ENCODE results near the gene CLRN3. TPM values are rescaled to one million over a fixed set of nuclear protein-coding genes. Genes with fewer than 3 reads are reported as not detected.

Gene CLRN3
- total RNA-seq, 2 donors from 2014 or later: not detected

DNA sequence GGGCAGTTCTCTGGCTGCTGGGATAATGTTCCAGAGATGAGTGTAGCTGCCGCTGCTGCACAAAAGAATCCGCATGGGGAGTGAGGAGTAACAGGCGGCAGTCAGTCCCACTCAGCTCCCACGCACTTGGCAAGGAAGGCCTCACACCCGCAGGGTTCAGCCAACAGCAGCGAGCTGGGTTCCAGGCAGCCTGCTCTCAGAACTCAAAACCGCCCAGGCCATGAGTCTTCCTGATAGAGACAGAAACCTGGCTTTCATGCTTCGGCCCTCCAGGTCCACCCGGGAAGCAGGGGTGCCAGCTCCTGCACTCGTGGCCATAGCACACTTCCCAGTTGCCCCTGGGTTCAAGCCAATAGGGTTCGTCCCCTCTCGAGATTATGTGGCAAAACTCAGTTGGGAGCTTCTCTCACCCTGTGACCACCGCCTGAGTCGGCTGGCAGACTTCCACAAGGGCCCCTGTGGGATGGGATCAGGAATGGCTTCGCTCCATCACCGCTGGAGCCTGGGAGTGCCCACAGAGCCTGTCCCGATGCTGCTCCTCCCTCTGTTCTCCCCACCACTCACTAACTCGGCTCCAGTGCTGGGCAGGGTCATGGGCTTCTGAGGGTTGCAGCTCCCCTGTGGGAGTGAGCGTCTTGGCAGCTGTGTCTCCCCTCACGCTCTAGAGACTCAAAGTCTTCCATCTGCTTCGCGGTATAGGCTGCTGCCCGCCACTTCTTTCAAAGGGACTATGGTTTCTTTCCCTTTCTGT is 20.6 kb downstream of the CLRN3 start:
- H3K27ac Mint-ChIP-seq: no peak overlapping the region
- DNase-seq (no peak), ATAC-seq (replicated peaks in 1 of 2) (no peak)
- no peaks in the 10 kb centered on the region for H3K4me1 Mint-ChIP-seq (ENCODE audit: low read depth)
- H3K27me3 Mint-ChIP-seq (ENCODE audit: low read depth): peaks cover 25% of the 10 kb centered on the region
- peaks cover 0 to 3% of the 10 kb centered on the region in 2 donors for H3K36me3 Mint-ChIP-seq (ENCODE audit: insufficient read depth in 2 of 2)
- peaks cover 0 to 5% of the 10 kb centered on the region in 2 donors for H3K9me3 Mint-ChIP-seq
- no peak overlapping the region for H3K4me3 Mint-ChIP-seq

GRCh38 chr10:127871631-127872010 is 21.1 kb downstream of the CLRN3 start:
- Mint-ChIP-seq H3K27me3 (ENCODE audit: low read depth) (peaks cover 27% of the 10 kb centered on the region), H3K27ac (no peak overlapping the region), H3K4me3 (no peak overlapping the region), H3K36me3 (ENCODE audit: insufficient read depth in 2 of 2) (peaks cover 0 to 3% of the 10 kb centered on the region in 2 donors), H3K9me3 (peaks cover 0 to 5% of the 10 kb centered on the region in 2 donors), H3K4me1 (ENCODE audit: low read depth) (no peaks in the 10 kb centered on the region)
- no peak for ATAC-seq (replicated peaks in 1 of 2)
- no peak for DNase-seq

- ATAC-seq (replicated peaks in 1 of 2) (no peak), DNase-seq (no peak)
- Mint-ChIP-seq H3K27me3 (ENCODE audit: low read depth) (peaks cover 35% of the 10 kb centered on the region), H3K27ac (no peak overlapping the region), H3K36me3 (ENCODE audit: insufficient read depth in 2 of 2) (peaks cover 2 to 6% of the 10 kb centered on the region in 2 donors), H3K9me3 (peaks cover 0 to 5% of the 10 kb centered on the region in 2 donors), H3K4me1 (ENCODE audit: low read depth) (no peaks in the 10 kb centered on the region), H3K4me3 (no peak overlapping the region)
Observed at GRCh38 chr10:127869329-127869728, 23.4 kb downstream of the CLRN3 start.

GRCh38 chr10:127867805-127868204 is 24.9 kb downstream of the CLRN3 start:
- Mint-ChIP-seq H3K9me3 (peaks cover 2 to 11% of the 10 kb centered on the region in 2 donors), H3K27ac (no peak overlapping the region)

DNA sequence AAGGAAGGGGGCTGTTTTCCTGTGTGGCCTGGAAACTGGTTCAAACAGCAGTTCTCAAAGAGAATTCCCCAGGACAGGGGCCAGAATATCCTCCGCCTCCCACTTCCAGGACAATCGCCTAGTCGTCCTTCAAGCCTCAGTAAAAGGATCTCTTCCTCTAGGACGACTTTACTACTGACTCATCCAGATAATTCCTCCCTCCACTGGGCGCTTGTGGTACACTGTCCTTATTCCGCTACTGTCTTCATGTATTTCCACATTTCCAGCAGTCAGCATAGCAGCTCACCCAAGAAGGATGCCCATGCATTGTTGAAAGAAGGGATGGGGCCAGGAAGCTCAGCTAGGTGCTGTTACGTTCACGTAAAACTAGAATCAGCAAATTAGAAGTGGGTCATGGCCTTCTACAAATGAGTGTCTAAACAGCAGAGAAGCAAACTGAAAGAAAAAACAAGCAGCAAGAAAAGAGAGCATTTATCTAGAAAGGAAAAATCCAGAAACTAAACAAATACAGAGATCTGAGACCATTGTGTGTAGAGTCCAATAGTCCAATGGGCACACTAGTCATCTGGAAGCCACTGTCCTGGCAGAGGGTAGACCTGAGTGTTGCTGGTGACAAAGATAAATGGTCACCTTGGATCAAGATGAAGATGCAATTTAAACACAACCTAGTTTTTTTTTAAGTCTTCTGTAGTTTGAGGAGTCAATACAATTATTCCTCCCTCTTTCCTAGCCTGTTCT is 26.3 kb downstream of the CLRN3 start:
- Mint-ChIP-seq H3K27me3 (ENCODE audit: low read depth) (peaks cover 25% of the 10 kb centered on the region), H3K4me1 (ENCODE audit: low read depth) (no peaks in the 10 kb centered on the region), H3K27ac (no peak overlapping the region), H3K9me3 (peaks cover 2 to 11% of the 10 kb centered on the region in 2 donors), H3K4me3 (no peak overlapping the region), H3K36me3 (ENCODE audit: insufficient read depth in 2 of 2) (peaks cover 6 to 9% of the 10 kb centered on the region in 2 donors)
- ATAC-seq (replicated peaks in 1 of 2) (no peak), DNase-seq (no peak)

More at GRCh38 chr10:127867805-127868204, 24.9 kb downstream of the CLRN3 start:
- H3K4me1 Mint-ChIP-seq (ENCODE audit: low read depth): no peaks in the 10 kb centered on the region
- peaks cover 6 to 9% of the 10 kb centered on the region in 2 donors for H3K36me3 Mint-ChIP-seq (ENCODE audit: insufficient read depth in 2 of 2)
- DNase-seq: no peak
- peaks cover 35% of the 10 kb centered on the region for H3K27me3 Mint-ChIP-seq (ENCODE audit: low read depth)
- ATAC-seq (replicated peaks in 1 of 2): no peak
- no peak overlapping the region for H3K4me3 Mint-ChIP-seq

DNA sequence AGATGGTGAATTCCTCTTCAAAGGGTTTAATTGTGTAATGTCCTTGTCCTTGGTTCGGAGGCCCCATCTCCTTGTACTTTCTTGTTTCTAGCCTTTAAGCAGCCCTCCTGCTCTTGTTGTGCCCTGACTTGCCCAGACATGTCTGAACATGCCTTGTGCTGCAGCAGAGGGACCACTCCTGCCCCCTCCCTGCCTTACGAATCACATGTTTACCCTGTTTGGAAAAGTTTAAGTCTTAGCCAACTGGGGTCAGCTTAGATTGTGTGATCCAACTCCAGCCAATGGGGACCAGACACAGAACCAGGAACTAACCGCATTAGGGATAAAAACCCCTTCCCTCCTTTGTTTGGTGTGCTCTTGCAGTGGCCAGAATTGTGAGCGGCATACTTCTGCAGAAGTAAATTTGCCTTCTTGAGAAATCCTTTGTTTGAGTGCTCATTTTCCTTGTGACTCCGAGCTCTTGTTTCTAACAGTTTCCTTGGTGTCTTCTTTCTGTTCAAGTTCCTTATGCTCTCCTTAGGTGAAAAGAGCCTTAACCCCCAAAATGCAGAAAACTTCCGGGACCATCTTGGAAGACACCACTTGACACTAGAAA is 29.4 kb downstream of the CLRN3 start:
- H3K27ac Mint-ChIP-seq: no peak overlapping the region
- H3K9me3 Mint-ChIP-seq: peaks cover 5 to 6% of the 10 kb centered on the region in 2 donors
- H3K4me3 Mint-ChIP-seq: no peak overlapping the region
- peaks cover 17% of the 10 kb centered on the region for H3K27me3 Mint-ChIP-seq (ENCODE audit: low read depth)
- H3K4me1 Mint-ChIP-seq (ENCODE audit: low read depth): no peaks in the 10 kb centered on the region
- peaks cover 6% of the 10 kb centered on the region in 2 donors for H3K36me3 Mint-ChIP-seq (ENCODE audit: insufficient read depth in 2 of 2)
- ATAC-seq (replicated peaks in 1 of 2): no peak
- peak in 1 of 2 donors; percentile 10 for DNase-seq

DNA sequence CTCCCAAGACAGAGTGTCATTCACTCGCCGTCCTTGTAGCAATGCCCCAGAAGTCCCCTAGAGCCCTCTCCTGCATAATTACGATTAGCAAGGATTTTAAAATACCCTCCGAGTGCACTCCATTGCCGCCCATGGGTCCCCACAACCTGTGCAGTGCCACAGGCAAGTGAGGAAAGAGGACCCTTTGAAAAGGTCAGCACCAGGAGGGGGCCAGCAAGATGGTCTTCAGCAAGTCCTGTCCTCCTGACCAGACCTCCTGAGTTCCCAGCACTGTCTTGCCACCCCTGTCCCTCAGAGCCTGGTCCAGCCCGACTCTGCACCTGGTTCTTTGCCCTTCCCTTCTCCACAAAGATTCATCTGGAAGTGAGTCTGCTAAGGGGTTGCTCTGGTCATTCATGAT is 32.1 kb downstream of the CLRN3 start:
- Mint-ChIP-seq H3K36me3 (ENCODE audit: insufficient read depth in 2 of 2) (peaks cover 3 to 6% of the 10 kb centered on the region in 2 donors), H3K27ac (no peak overlapping the region), H3K27me3 (ENCODE audit: low read depth) (peaks cover 10% of the 10 kb centered on the region), H3K4me3 (no peak overlapping the region), H3K4me1 (ENCODE audit: low read depth) (no peaks in the 10 kb centered on the region), H3K9me3 (peaks cover 5 to 6% of the 10 kb centered on the region in 2 donors)
- DNase-seq (no peak), ATAC-seq (replicated peaks in 1 of 2) (no peak)

DNA sequence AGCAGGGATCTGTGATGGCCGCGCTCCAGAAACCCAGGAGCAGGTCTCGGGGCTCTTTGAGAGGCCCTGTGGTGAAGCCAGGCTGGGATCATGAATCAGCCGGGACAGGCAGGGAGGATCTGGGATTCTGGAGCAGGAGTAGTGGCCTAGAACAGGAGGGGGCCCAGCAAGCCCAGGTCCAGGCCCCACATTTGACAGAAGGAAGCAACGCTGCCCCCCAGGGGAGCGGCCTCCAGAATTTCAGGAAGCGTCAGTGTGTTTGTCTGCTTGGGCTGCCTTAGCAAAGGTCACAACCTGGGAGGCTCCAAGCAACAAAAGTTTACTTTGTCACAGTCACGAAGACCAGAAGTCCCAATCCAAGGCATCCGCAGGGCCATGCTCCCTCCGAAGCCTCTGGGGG is 36.8 kb downstream of the CLRN3 start:
- Mint-ChIP-seq H3K27ac (no peak overlapping the region), H3K4me1 (ENCODE audit: low read depth) (no peaks in the 10 kb centered on the region), H3K27me3 (ENCODE audit: low read depth) (peaks cover 8% of the 10 kb centered on the region), H3K36me3 (ENCODE audit: insufficient read depth in 2 of 2) (no peaks in the 10 kb centered on the region), H3K4me3 (no peak overlapping the region), H3K9me3 (peaks cover 0 to 2% of the 10 kb centered on the region in 2 donors)
- DNase-seq: no peak
- no peak for ATAC-seq (replicated peaks in 1 of 2)

GRCh38 chr10:127855591-127855881 is 37.2 kb downstream of the CLRN3 start:
- no peak overlapping the region for H3K4me3 Mint-ChIP-seq
- H3K4me1 Mint-ChIP-seq (ENCODE audit: low read depth): no peaks in the 10 kb centered on the region
- H3K27ac Mint-ChIP-seq: no peak overlapping the region
- H3K36me3 Mint-ChIP-seq (ENCODE audit: insufficient read depth in 2 of 2): no peaks in the 10 kb centered on the region
- DNase-seq (no peak), ATAC-seq (replicated peaks in 1 of 2) (no peak)
- H3K9me3 Mint-ChIP-seq: peaks cover 0 to 2% of the 10 kb centered on the region in 2 donors
- H3K27me3 Mint-ChIP-seq (ENCODE audit: low read depth): peaks cover 8% of the 10 kb centered on the region

GRCh38 chr10:127854769-127855590 is 37.8 kb downstream of the CLRN3 start:
- Mint-ChIP-seq H3K9me3 (peaks cover 0 to 2% of the 10 kb centered on the region in 2 donors), H3K4me3 (no peak overlapping the region), H3K4me1 (ENCODE audit: low read depth) (no peaks in the 10 kb centered on the region), H3K27ac (no peak overlapping the region), H3K36me3 (ENCODE audit: insufficient read depth in 2 of 2) (no peaks in the 10 kb centered on the region), H3K27me3 (ENCODE audit: low read depth) (peaks cover 8% of the 10 kb centered on the region)
- ATAC-seq (replicated peaks in 1 of 2): no peak
- DNase-seq: no peak

DNA sequence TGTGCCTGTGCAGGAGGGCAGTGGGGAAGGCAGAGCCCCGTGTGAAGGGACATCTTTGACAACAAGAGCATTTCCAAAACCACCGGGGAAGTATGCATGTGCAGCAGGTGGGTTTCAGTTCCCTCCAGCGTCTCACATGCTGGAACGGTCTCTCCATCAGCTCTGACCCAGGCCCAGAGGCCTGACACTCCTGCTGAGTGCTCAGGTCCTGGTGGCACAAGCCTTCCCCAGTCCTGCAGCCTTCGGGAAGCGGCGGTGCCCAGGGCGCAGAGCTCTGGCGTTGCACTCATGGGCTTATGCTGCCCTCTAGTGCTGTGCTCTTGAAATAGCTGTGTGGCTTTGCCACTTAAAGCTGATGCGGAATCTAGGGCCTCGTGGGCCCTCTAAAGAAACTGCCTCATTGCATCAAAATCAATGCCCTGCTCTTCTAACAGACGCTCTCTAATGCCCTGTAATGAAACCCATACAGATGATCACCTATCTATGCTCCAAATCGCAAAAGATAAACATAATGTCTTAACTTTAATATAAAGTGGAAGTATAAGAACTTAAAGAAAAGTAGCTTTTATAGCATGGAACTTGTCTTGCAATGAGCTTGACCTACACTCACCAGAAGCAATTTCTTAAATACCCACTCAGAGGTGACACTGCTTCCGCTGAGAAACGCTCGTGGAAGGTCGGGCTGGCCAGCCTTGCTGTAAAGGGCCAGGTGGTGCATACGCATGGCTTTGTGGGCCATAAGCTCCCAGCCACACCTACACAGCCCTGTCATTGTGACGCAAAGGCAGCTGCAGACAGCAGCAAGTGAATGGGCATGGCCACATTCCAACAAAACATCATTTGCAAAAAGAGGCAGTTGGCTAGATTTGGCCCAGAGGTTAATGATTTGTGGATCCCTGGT is 38.6 kb downstream of the CLRN3 start:
- Mint-ChIP-seq H3K36me3 (ENCODE audit: insufficient read depth in 2 of 2) (no peaks in the 10 kb centered on the region), H3K4me3 (no peak overlapping the region), H3K9me3 (no peaks in the 10 kb centered on the region), H3K27me3 (ENCODE audit: low read depth) (peaks cover 8% of the 10 kb centered on the region), H3K27ac (no peak overlapping the region), H3K4me1 (ENCODE audit: low read depth) (no peaks in the 10 kb centered on the region)
- DNase-seq (peak; percentile 56 to 63), ATAC-seq (replicated peaks in 1 of 2) (peak; percentile 77 to 83)

GRCh38 chr10:127852456-127852855 is 40.3 kb downstream of the CLRN3 start:
- H3K4me1 Mint-ChIP-seq (ENCODE audit: low read depth): no peaks in the 10 kb centered on the region
- peaks cover 8% of the 10 kb centered on the region for H3K27me3 Mint-ChIP-seq (ENCODE audit: low read depth)
- no peak overlapping the region for H3K4me3 Mint-ChIP-seq
- ATAC-seq (replicated peaks in 1 of 2) (no peak), DNase-seq (no peak)
- no peaks in the 10 kb centered on the region for H3K36me3 Mint-ChIP-seq (ENCODE audit: insufficient read depth in 2 of 2)
- no peak overlapping the region for H3K27ac Mint-ChIP-seq
- H3K9me3 Mint-ChIP-seq: no peaks in the 10 kb centered on the region
